Activated gamma-delta T cell treated with Interleukin-2 at 50 U/mL for 16 hours (primary cell): ENCODE results near the gene RGPD8.
"Not testable (repeated sequence)": the region's sequence is repeated elsewhere in the genome, so short reads cannot be mapped to it uniquely, and the experiment has no call there.

Source experiments
- DNase-seq: peaks from one replicate; pipeline ENCODE4 v3.0.0-alpha.2; 2020

Gene RGPD8

GRCh38 chr2:112433480-112433879, at the start of gene RGPD8:
TSS of gene RGPD8 (minus strand) at chr2:112433645. CDS start at chr2:112433453, 192 bp downstream.
- DNase-seq = peak; percentile 92

GRCh38 chr2:112483042-112483473, 49.6 kb upstream of the RGPD8 start:
- no peak for DNase-seq

DNA sequence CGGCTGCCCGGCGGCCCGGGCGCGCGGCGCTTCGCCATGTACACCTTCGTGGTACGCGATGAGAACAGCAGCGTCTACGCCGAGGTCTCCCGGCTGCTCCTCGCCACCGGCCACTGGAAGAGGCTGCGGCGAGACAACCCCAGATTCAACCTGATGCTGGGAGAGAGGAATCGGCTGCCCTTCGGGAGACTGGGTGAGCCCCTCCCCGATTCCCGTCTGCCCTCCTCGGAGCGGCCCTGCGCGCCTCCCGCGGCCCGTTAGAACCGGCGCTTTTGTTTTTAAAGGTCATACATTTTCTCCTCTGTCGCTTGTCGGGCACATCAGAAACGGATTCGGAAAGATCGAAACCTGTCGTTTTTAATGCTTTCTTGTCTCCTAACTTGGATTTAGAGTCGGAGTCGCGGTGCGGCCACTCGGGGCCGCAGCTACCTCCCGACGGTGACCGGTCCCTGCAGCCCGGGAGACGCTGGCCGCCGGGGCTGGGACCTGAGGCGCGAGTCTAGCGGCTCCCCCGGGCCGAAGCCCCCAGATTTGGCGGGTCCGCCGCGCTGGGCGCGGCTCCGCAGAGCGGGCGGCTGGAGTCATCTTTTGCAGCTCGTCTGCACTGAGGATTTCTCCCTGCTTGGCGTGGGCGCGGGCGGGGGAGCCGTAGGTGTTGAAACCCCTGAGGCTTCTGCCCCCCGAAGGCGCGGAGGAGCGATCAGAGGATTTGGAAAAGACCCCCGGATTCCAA, 49.0 kb upstream of the RGPD8 start:
- DNase-seq = peak; percentile 13

DNA sequence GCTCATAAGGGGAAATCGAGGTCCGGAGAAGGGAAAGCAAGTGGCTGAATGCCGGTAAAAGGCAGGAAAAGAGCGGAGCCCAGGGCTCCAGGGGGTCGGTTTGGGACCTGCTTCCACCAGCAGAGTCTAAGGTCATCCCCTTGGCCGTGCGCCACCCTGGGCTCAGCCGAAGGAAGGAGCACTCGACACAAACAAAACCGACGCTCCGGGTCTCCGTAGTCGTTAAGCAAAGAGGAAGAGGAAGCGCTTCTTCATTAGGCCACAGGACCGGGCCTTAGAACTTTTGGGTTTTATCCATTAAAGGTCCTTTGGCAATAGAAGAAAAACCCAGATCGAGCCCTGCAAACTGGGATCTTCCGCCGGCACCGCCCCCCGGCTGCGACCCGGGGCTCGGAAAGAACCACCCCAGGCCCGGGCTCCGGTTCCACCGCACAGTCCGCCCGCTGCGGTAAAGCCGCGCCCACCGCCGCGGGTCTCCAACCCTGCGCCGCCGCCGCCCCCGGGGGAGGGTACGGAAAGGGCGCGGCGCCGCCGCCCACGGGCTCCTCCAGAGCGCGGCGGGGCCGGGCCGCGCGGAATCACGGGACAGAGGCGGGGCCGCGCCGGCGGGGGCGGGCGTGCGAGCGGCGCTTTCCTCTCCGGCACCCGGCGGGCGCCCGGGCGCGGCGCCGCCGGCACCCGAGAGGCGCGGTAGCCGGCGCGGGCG, 48.2 kb upstream of the RGPD8 start, which contains the start of gene TTL:
Gene TTL, plus strand, starts transcription at position 629 of the 706 bp plus-strand sequence. CDS start 189 bp downstream, outside the sequence.
- DNase-seq = peak; percentile 67

DNA sequence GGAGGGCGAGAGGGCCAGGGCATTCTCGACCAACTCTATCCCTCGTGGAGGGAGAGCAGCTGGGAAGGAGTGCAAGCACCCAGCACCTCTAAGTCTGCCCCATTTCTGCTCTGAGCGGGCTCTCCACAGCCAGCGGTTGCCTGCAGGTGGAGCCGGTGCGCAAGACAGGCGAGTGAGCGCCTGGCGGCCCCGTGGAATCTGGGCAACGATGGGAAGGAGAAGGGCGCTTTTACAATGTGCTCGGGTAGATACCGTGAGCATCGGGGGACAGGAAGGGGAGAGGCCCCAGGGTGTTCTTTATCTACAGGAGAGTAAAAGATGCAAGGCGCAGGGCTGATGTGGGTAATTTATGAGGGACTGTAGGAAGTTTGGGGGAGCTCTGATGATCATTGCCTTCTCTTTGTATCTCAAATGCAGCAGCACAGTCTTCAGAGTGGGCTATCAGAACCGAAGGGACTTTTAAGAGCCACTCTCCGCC, 47.6 kb upstream of the RGPD8 start:
- DNase-seq = peak; percentile 77

DNA sequence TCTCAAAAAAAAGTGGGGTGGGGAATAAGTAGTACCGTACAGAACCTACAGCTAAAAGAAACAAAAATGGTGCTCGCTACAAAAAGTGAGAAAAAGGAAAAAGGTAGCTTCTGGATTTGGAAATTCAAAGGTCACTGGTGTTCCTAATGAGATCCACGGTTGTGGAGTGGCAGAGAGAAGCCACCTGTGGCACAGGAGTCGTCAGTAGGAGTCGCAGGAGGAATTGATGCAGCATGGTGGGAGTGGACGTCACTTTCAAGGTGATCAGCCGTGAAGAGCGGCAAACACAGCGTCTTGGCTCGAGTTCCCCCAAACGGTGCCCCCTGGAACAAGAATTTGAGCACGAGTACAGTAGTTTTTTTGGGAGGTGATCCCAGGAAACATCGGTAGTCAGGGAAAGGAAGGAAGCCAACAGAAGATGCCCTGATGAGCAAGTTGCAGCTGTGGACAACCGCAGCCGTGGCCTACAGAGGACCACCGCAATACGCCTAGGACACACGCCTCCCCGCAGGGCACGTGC, 47.1 kb upstream of the RGPD8 start:
- DNase-seq = peak; percentile 8

DNA sequence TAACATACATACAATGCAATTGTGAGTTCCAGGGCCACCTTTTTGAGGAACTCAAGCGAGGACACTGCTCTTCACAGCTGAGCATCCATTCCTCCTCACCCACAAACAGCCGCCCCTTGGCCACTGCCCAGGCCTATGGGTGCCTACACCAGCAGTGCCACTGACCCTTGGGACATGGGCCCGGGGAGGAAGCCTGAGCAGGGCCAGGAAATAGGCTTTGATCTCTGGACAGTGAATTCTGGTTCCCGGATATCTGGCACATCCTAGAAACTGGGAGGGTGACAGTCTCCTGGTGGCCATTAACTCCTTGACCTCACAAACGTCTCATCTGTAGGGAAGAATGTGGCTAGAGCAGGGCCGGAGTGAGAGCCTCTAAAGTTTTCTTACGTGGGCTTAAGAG, 43.0 kb upstream of the RGPD8 start:
- DNase-seq = no peak

DNA sequence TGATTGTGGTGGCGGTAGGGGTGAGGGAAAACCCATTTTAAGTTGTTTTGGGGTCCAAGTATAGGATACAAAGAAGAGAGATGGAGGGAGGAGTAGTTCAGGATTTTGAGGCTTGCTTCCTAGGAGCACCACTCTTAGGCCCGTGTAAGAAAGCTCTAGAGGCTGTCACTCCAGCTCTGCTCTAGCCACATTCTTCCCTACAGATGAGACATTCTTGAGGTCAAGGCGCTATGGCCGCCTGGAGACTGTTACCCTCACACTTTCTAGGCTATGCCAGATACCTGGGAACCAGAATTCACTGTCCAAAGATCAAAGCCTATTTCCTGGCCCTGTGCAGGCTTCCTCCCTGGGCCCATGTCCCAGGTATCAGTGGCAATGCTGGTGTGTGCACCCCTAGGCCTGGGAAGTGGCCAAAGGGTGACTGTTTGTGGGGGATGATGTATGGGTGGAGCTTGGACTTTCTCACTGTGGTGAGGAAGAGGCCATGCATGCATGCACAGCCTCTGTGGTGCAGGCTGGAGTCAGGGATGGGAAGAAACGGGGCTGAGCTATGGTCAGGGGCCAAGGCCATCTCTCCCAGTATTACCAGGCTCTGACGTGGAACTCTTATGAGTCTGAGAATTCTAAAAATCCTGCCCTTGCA, 41.5 kb upstream of the RGPD8 start:
- no peak for DNase-seq

GRCh38 chr2:112472547-112473263, 39.3 kb upstream of the RGPD8 start:
- no peak for DNase-seq

- no peak for DNase-seq
Observed at GRCh38 chr2:112465382-112465781, 31.9 kb upstream of the RGPD8 start.

DNA sequence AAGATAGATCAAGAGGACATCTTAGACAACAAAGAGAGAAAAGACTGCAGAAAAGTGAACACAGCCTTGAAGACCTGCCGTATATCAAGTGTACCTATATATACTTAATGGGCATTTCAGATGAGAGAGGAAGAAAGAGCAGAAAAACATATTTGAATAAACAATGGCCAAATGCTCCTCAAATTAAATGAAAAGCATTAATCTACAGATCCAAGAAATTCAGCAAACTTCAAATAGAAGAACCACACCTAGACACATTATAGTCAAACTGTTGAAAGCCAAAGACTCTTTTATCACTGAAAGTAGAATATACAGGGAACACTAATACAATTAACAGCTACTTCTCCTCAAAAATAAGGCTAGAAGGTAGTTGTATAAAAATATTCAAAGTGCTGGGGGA, 29.8 kb upstream of the RGPD8 start:
- no peak for DNase-seq

DNA sequence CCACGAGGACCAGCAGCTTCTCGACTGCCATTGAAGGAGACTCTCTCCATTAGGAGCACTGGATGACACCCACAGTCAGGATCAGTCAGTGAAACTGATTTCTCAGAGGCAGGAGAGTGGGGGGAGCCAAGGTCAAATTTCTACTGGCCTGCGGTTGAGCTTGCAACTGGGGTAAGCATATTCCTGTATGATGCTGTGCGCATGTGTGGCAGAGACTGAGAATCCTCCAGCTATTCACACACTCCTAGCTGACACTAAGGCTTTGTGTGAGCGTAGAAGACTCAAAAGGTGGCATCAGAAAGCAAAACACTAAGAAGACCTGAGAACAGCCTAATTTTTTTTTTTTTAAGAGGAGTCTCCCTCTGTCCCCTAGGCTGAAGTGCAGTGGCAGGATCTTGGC, 28.7 kb upstream of the RGPD8 start:
- DNase-seq = no peak

GRCh38 chr2:112459372-112459771, 25.9 kb upstream of the RGPD8 start:
- no peak for DNase-seq

DNA sequence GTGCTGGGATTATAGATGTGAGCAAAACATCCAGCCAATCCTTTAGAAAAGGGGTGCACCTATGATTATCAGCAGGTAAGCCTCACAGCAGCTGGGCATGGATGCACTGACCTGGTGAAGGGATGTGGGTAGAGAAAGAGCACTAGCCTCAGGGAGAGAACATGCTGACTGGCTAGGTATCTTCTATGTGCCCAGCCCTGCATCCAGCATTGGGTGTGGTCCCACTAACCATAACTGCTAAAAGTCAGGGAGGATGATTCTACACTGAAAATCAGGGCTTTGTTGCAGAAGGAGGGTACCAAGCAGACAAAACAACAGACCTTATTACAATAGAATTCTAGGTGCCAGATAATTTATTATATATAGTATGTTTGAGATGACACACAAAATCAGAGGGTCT, 21.1 kb upstream of the RGPD8 start:
- DNase-seq = no peak

DNA sequence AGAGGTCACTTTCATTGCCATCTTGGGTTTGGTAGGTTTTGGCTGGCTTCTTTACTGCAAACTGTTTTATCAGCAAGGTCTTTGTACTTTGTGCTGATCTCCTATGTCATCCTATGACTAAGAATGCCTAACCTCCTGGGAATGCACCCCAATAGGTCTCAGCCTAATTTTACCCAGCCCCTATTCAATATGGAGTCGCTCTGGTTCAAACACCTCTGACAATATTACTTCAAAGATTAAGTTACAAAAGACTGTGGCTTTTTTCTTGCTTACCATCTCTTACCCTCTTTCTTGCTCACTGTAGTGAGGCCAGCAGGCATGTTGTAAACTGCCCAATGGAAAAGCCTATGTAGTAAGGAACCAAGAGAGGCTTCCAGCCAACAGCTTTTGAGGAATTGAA, 17.9 kb upstream of the RGPD8 start:
- DNase-seq = no peak

DNA sequence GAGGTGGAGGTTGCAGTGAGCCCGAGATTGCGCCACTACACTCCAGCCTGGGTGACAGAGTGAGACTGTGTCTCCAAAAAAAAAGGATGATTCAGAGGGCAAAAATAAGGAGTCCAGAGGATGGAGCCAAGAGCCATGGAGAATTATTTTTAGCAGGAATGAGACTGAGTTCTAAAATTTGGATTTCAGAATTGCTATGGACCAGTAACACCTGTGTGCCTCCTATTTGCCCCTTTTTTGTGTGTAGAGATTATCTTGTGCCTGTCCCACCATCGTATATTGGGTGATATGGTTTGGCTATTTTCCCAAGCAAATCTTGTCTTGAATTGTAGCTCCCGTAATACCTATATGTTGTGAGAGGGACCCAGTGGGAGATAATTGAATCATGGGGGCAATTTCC, 16.4 kb upstream of the RGPD8 start:
- DNase-seq = no peak

GRCh38 chr2:112444256-112444655, 10.8 kb upstream of the RGPD8 start:
- not testable (repeated sequence) for DNase-seq

DNA sequence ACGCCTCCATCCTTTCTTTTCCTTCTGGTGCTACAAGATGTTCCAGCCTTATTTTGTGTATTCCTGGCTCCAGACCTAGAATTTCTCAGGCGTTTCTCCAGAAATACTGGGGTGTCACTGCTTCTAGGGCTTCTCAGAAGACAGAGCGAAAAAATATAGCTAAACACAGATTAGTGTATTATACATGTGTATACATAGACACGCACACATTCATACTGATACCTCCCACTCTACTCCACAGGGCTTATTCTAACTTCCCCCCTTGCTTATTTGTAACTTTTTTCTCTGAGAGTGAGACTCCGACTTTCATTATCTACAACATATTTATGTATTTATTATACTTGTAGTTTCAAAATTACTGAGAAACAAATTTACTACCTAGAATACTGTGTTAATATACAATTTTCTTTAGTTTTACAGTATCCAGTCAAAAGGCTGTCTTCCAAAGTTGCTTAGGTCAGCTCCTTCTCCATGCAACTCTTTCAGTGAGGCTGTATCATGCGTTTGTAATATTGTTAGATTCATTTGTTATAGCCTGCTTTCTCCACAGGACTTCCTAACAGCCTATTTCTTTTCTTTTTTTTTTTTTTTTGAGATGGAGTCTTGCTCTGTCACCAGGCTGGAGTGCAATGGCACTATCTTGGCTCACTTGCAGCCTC, 5.3 kb upstream of the RGPD8 start:
- not testable (repeated sequence) for DNase-seq

GRCh38 chr2:112437405-112437831, 4.0 kb upstream of the RGPD8 start:
- not testable (repeated sequence) for DNase-seq

GRCh38 chr2:112436993-112437392, 3.5 kb upstream of the RGPD8 start:
- not testable (repeated sequence) for DNase-seq

DNA sequence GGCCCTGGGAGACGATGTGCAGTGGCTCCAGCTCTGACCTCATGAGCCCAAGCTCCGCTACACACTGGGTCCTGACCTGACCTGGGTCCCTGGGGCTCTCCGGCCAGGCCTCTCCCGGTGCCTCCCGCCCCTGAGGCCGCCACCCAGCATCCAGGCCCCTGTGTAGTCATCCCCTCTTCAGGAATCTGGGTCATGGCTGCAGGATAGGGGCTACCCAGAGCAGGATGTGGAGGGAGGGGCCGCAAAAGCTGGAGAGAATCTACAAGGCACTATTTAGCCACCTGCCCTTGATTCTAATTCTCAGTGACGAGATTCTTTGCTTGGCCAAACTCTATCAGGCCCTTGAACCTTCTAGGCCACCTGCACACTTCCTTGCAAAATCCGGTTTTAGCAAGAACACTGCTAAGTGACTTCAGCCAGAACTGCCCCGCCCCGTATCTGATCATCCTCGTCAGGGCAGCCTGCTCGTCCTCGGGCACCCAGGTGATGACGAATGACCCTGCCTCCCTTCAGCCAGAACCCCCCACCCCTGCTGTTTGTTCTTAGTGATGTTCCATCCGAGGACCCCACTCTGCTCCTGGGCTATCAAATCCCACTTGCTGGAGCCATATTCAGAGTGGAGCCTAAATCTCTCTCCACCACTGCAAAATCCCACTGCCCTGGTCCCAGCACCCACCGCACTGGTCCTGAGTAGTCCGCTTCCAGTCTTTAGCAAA, 2.4 kb upstream of the RGPD8 start:
- DNase-seq = not testable (repeated sequence)
